ENCODE measurements around the gene DYNLT5. TPM values are rescaled to one million over a fixed set of nuclear protein-coding genes. Genes with fewer than 3 reads are reported as not detected.
"Not testable (repeated sequence)": the region's sequence is repeated elsewhere in the genome, so short reads cannot be mapped to it uniquely, and the experiment has no call there.

DYNLT5 gene
- total and polyA plus RNA-seq, 2 donors (not counting 1 experiment from before 2014, with no cell fraction given): not detected

DNA sequence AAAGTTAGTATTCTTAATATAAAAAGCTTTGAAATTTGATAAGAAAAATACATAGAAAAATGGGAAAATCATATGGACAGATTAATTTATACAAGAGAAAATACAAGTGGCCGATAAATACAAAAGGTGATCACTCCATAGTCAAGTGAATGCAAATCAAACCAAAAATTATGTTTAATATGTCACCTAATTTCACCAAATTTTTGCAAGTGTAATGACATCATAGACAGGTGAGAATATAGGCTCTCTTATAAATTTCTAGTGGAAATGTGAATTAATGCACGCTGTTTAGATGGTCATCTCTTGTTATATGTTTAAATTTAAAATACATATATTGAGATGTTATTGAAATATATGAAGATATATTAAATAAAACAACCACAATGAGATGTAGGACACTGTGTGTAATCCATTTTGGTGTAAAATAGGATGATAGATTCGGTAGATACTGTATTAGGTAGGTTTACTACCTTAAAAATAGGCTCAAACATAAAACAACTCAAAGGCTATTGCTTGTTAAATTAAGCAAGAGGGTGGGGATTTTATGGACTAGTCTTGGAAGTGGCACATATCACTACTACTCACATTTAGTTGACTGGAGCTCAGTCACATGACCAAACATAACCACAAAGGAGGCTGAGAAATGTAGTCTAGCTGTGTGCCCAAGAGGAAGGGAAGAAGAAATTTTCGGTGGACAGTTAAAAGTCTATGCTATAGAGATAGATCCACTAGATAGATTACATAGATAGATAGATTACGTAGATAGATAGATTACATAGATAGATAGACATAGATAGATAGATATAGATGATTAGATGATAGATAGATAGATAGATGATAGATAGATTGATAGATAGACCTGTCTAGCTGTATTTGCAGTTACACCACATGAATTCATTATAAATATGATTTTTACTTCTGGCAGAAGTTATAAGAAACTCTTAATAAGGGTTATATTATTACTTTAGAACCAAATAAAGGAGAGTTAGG, 39.7 kb downstream of the DYNLT5 start:
- POLR2A ChIA-PET: no interaction called here
- Histone ChIP-seq H3K79me2 (ENCODE audit: control insufficient read depth, insufficient read depth, low read length) (no peaks in the 10 kb centered on the region), H3K9ac (ENCODE audit: low read length) (no peak overlapping the region), H4K20me1 (ENCODE audit: control insufficient read depth, insufficient read depth, low read length, poor library complexity, severe bottlenecking) (no peaks in the 10 kb centered on the region), H3K9me3 (ENCODE audit: control extremely low read depth in 1 of 3, control insufficient read depth in 2 of 3, insufficient read depth in 1 of 3, low read length in 2 of 3) (no peaks in the 10 kb centered on the region), H3K36me3 (replicated peaks in 1 of 2; ENCODE audit: control extremely low read depth in 1 of 2, control insufficient read depth in 1 of 2, extremely low read depth in 1 of 2, insufficient read depth in 2 of 2, low read length in 1 of 2) (no peaks in the 10 kb centered on the region), H3K27ac (ENCODE audit: low read length in 2 of 2) (no peak overlapping the region), H2AFZ (ENCODE audit: insufficient read depth, low read depth, low read length, poor library complexity, severe bottlenecking) (no peak overlapping the region), H3K4me3 (ENCODE audit: control extremely low read depth in 1 of 5, extremely low read depth in 1 of 5, insufficient read depth in 1 of 5, low read depth in 2 of 5, low read length in 4 of 5) (no peak overlapping the region), H3K4me2 (replicated peaks; ENCODE audit: low read depth, low read length, poor library complexity, severe bottlenecking) (no peak overlapping the region), H3K27me3 (replicated peaks in 1 of 4; ENCODE audit: control extremely low read depth in 1 of 4, control insufficient read depth in 3 of 4, insufficient read depth in 4 of 4, low read length in 3 of 4) (no peaks in the 10 kb centered on the region), H3K4me1 (ENCODE audit: control insufficient read depth in 2 of 2, insufficient read depth in 2 of 2, low read length in 2 of 2) (peaks cover 6 to 11% of the 10 kb centered on the region in 2 donors)
- WGBS (ENCODE audit: insufficient coverage): no CpG with 5 or more reads among the region's 5 CpGs
- Mint-ChIP-seq H3K9me3 (ENCODE audit: insufficient read depth) (no peaks in the 10 kb centered on the region), H3K27me3 (no peaks in the 10 kb centered on the region), H3K4me1 (peaks cover 13% of the 10 kb centered on the region), H3K27ac (no peak overlapping the region), H3K4me3 (no peak overlapping the region)
- TF ChIP-seq EZH2 (IDR thresholded peaks at IDR 0.05; ENCODE audit: borderline replicate concordance, insufficient read depth, low read depth, low read length, poor library complexity, severe bottlenecking): no peak
- TF ChIP-seq, protein P1, sequence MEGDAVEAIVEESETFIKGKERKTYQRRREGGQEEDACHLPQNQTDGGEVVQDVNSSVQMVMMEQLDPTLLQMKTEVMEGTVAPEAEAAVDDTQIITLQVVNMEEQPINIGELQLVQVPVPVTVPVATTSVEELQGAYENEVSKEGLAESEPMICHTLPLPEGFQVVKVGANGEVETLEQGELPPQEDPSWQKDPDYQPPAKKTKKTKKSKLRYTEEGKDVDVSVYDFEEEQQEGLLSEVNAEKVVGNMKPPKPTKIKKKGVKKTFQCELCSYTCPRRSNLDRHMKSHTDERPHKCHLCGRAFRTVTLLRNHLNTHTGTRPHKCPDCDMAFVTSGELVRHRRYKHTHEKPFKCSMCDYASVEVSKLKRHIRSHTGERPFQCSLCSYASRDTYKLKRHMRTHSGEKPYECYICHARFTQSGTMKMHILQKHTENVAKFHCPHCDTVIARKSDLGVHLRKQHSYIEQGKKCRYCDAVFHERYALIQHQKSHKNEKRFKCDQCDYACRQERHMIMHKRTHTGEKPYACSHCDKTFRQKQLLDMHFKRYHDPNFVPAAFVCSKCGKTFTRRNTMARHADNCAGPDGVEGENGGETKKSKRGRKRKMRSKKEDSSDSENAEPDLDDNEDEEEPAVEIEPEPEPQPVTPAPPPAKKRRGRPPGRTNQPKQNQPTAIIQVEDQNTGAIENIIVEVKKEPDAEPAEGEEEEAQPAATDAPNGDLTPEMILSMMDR (IDR thresholded peaks at IDR 0.05): no peak
- DNase-seq: peak; percentile 2
- CTCF ChIA-PET: interaction anchor here (0.9 kb wide), 1 partner anchor 357 kb away, joined by 5 read pairs; no protein-coding TSS in a partner anchor
- intact Hi-C loops (cut with micrococcal nuclease): no loop called here
- ATAC-seq (ENCODE audit: low read depth): no peak

DNA sequence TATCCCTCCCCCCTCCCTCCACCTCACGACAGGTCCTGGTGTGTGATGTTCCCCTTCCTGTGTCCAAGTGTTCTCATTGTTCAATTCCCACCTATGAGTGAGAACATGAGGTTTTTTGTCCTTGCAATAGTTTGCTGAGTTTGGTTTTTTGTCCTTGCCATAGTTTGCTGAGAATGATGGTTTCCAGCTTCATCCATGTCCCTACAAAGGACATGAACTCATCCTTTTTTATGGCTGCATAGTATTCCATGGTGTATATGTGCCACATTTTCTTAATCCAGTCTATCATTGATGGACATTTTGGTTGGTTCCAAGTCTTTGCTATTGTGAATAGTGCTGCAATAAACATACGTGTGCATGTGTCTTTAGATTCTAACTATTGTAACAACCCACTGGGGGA, 43.6 kb downstream of the DYNLT5 start:
- H2AFZ ChIP-seq (ENCODE audit: insufficient read depth, low read depth, low read length, poor library complexity, severe bottlenecking); H3K9me3 Mint-ChIP-seq (ENCODE audit: insufficient read depth); H3K4me2 ChIP-seq (replicated peaks; ENCODE audit: low read depth, low read length, poor library complexity, severe bottlenecking); H3K27me3 Mint-ChIP-seq; H3K4me1 Mint-ChIP-seq; H4K20me1 ChIP-seq (ENCODE audit: control insufficient read depth, insufficient read depth, low read length, poor library complexity, severe bottlenecking); intact Hi-C loops (cut with micrococcal nuclease); ATAC-seq (ENCODE audit: low read depth); H3K9me3 ChIP-seq (ENCODE audit: control extremely low read depth in 1 of 3, control insufficient read depth in 2 of 3, insufficient read depth in 1 of 3, low read length in 2 of 3); DNase-seq; POLR2A ChIA-PET; H3K79me2 ChIP-seq (ENCODE audit: control insufficient read depth, insufficient read depth, low read length); H3K27ac Mint-ChIP-seq; H3K36me3 ChIP-seq (replicated peaks in 1 of 2; ENCODE audit: control extremely low read depth in 1 of 2, control insufficient read depth in 1 of 2, extremely low read depth in 1 of 2, insufficient read depth in 2 of 2, low read length in 1 of 2); H3K27ac ChIP-seq (ENCODE audit: low read length in 2 of 2); H3K9ac ChIP-seq (ENCODE audit: low read length); H3K4me3 ChIP-seq (ENCODE audit: control extremely low read depth in 1 of 5, extremely low read depth in 1 of 5, insufficient read depth in 1 of 5, low read depth in 2 of 5, low read length in 4 of 5); H3K27me3 ChIP-seq (replicated peaks in 1 of 4; ENCODE audit: control extremely low read depth in 1 of 4, control insufficient read depth in 3 of 4, insufficient read depth in 4 of 4, low read length in 3 of 4); H3K4me3 Mint-ChIP-seq; H3K4me1 ChIP-seq (ENCODE audit: control insufficient read depth in 2 of 2, insufficient read depth in 2 of 2, low read length in 2 of 2): not testable (repeated sequence)
- CTCF ChIA-PET: interaction anchor here (0.7 kb wide), 1 partner anchor 1470 kb away, joined by 5 read pairs; no protein-coding TSS in a partner anchor
- WGBS (ENCODE audit: insufficient coverage): no CpG with 5 or more reads among the region's 2 CpGs

Data from B cell (primary cell).